ENCODE measurements around the gene ACAA2. TPM values are rescaled to one million over a fixed set of nuclear protein-coding genes. Genes with fewer than 3 reads are reported as not detected.
"Not testable (repeated sequence)": the region's sequence is repeated elsewhere in the genome, so short reads cannot be mapped to it uniquely, and the experiment has no call there.

ACAA2 gene
- total RNA-seq, 1 experiment from 2014 or later: 18.2 TPM

DNA sequence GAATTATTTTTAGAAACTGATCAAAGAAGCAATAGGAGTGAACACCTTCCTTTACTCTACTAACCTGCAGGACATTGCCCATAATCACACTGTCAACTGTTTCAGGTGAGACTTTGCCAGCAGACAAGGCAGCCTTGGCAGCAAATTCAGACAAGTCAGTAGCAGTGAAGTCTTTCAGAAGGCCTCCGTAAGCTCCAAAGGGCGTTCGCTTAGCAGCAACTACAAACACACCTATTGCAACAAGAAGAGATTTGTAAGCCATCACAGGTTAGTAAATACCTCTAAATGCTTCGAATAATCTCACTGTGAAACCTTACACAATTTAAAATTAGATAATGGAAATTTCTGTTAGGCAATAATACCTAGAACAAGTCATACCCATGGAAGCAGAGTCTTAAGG, 10.7 kb downstream of the ACAA2 start:
- Histone ChIP-seq H3K79me2 (ENCODE audit: insufficient read depth, low read length) (no peaks in the 10 kb centered on the region), H3K9me2 (ENCODE audit: insufficient read depth) (no peaks in the 10 kb centered on the region), H3K4me2 (ENCODE audit: low read length) (no peak overlapping the region), H4K20me1 (ENCODE audit: insufficient read depth) (no peaks in the 10 kb centered on the region), H3K36me3 (ENCODE audit: control insufficient read depth in 1 of 2, insufficient read depth in 2 of 2, low read length in 2 of 2) (no peaks in the 10 kb centered on the region), H3K27ac (ENCODE audit: low read depth, low read length) (no peak overlapping the region), H3K4me3 (replicated peaks in 1 of 2; ENCODE audit: low read depth in 1 of 2, low read length in 2 of 2) (no peak overlapping the region), H3K27me3 (ENCODE audit: insufficient read depth, low read length) (no peaks in the 10 kb centered on the region), H3K4me1 (ENCODE audit: control insufficient read depth in 1 of 2, insufficient read depth in 2 of 2, low read length in 2 of 2) (peaks cover 0 to 4% of the 10 kb centered on the region in 2 experiments; a peak in 1 of 4 replicates), H3K9me3 (ENCODE audit: control insufficient read depth in 1 of 2, insufficient read depth in 1 of 2, low read depth in 1 of 2, low read length in 2 of 2) (no peaks in the 10 kb centered on the region), H3K9ac (ENCODE audit: low read length) (no peak overlapping the region), H2AFZ (ENCODE audit: low read depth, low read length, poor library complexity, severe bottlenecking) (no peak overlapping the region)
- POLR2A ChIA-PET: no interaction called here
- no TSS peak for BruUV-seq (replicated peaks)
- RAD21 ChIA-PET (ENCODE audit: low non-redundant PET in 1 of 2, low total read pairs in 2 of 2, uncharacterized antibody in 2 of 2, unreplicated experiment in 2 of 2): no interaction called here
- DNase-seq (ENCODE audit: low read depth, low spot score) (no peak), ATAC-seq (no peak)
- CTCF ChIA-PET: no interaction called here
- TF ChIP-seq ELF1 (IDR thresholded peaks at IDR 0.05; ENCODE audit: borderline replicate concordance, low read depth): no peak
- TF ChIP-seq, protein P1, sequence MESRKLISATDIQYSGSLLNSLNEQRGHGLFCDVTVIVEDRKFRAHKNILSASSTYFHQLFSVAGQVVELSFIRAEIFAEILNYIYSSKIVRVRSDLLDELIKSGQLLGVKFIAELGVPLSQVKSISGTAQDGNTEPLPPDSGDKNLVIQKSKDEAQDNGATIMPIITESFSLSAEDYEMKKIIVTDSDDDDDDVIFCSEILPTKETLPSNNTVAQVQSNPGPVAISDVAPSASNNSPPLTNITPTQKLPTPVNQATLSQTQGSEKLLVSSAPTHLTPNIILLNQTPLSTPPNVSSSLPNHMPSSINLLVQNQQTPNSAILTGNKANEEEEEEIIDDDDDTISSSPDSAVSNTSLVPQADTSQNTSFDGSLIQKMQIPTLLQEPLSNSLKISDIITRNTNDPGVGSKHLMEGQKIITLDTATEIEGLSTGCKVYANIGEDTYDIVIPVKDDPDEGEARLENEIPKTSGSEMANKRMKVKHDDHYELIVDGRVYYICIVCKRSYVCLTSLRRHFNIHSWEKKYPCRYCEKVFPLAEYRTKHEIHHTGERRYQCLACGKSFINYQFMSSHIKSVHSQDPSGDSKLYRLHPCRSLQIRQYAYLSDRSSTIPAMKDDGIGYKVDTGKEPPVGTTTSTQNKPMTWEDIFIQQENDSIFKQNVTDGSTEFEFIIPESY (IDR thresholded peaks at IDR 0.05; ENCODE audit: extremely low read depth, insufficient replicate concordance, low read length): no peak
- intact Hi-C loops (cut with micrococcal nuclease): loop anchor here (1.0 kb wide), 1 partner anchor 14 kb away; no protein-coding TSS in a partner anchor

DNA sequence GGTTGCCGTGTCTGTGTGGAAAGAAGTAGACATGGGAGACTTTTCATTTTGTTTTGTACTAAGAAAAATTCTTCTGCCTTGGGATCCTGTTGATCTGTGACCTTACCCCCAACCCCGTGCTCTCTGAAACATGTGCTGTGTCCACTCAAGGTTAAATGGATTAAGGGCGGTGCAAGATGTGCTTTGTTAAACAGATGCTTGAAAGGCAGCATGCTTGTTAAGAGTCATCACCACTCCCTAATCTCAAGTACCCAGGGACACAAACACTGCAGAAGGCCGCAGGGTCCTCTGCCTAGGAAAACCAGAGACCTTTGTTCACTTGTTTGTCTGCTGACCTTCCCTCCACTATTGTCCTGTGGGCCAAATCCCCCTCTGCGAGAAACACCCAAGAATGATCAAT, 12.8 kb downstream of the ACAA2 start:
- CTCF ChIA-PET; ATAC-seq; H3K36me3 ChIP-seq (ENCODE audit: control insufficient read depth in 1 of 2, insufficient read depth in 2 of 2, low read length in 2 of 2); POLR2A ChIA-PET; H3K27me3 ChIP-seq (ENCODE audit: insufficient read depth, low read length); H4K20me1 ChIP-seq (ENCODE audit: insufficient read depth); H3K4me1 ChIP-seq (ENCODE audit: control insufficient read depth in 1 of 2, insufficient read depth in 2 of 2, low read length in 2 of 2); RAD21 ChIA-PET (ENCODE audit: low non-redundant PET in 1 of 2, low total read pairs in 2 of 2, uncharacterized antibody in 2 of 2, unreplicated experiment in 2 of 2); H2AFZ ChIP-seq (ENCODE audit: low read depth, low read length, poor library complexity, severe bottlenecking); H3K27ac ChIP-seq (ENCODE audit: low read depth, low read length); BruUV-seq (replicated peaks); H3K9ac ChIP-seq (ENCODE audit: low read length); H3K4me2 ChIP-seq (ENCODE audit: low read length); H3K9me3 ChIP-seq (ENCODE audit: control insufficient read depth in 1 of 2, insufficient read depth in 1 of 2, low read depth in 1 of 2, low read length in 2 of 2); intact Hi-C loops (cut with micrococcal nuclease); H3K79me2 ChIP-seq (ENCODE audit: insufficient read depth, low read length); H3K9me2 ChIP-seq (ENCODE audit: insufficient read depth); H3K4me3 ChIP-seq (replicated peaks in 1 of 2; ENCODE audit: low read depth in 1 of 2, low read length in 2 of 2); DNase-seq (ENCODE audit: low read depth, low spot score): not testable (repeated sequence)

DNA sequence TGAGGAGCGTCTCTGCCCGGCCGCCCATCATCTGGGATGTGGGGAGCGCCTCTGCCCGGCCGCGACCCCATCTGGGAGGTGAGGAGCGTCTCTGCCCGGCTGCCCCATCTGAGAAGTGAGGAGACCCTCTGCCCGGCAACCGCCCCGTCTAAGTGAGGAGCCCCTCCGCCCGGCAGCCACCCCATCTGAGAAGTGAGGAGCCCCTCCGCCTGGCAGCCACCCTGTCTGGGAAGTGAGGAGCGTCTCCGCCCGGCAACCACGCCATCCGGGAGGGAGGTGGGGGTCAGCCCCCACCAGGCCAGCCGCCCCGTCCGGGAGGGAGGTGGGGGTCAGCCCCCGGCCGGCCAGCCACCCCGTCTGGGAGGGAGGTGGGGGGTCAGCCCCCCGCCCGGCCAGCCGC, 13.5 kb downstream of the ACAA2 start:
- H3K36me3 ChIP-seq (ENCODE audit: control insufficient read depth in 1 of 2, insufficient read depth in 2 of 2, low read length in 2 of 2); intact Hi-C loops (cut with micrococcal nuclease); H3K4me3 ChIP-seq (replicated peaks in 1 of 2; ENCODE audit: low read depth in 1 of 2, low read length in 2 of 2); POLR2A ChIA-PET; H3K4me2 ChIP-seq (ENCODE audit: low read length); H3K27me3 ChIP-seq (ENCODE audit: insufficient read depth, low read length); H4K20me1 ChIP-seq (ENCODE audit: insufficient read depth); BruUV-seq (replicated peaks); CTCF ChIA-PET; H3K9me2 ChIP-seq (ENCODE audit: insufficient read depth); H2AFZ ChIP-seq (ENCODE audit: low read depth, low read length, poor library complexity, severe bottlenecking); RAD21 ChIA-PET (ENCODE audit: low non-redundant PET in 1 of 2, low total read pairs in 2 of 2, uncharacterized antibody in 2 of 2, unreplicated experiment in 2 of 2); ATAC-seq; H3K4me1 ChIP-seq (ENCODE audit: control insufficient read depth in 1 of 2, insufficient read depth in 2 of 2, low read length in 2 of 2); H3K9me3 ChIP-seq (ENCODE audit: control insufficient read depth in 1 of 2, insufficient read depth in 1 of 2, low read depth in 1 of 2, low read length in 2 of 2); H3K27ac ChIP-seq (ENCODE audit: low read depth, low read length); H3K9ac ChIP-seq (ENCODE audit: low read length); H3K79me2 ChIP-seq (ENCODE audit: insufficient read depth, low read length); DNase-seq (ENCODE audit: low read depth, low spot score): not testable (repeated sequence)
